SK-N-SH treated with all-trans-retinoic acid at 6 μM for 48 hours (cell line): Measurements from ENCODE around the gene SIGLEC6.

Source experiments
- ATAC-seq: fragments of 200-7000 bp; cut with Tn5 transposase; 3 replicates; pipeline ENCODE4 v1.9.1; 2020; ENCODE audit warnings: mild to moderate bottlenecking, moderate library complexity
- ARNTL ChIP-seq: fragments of 450-650 bp; formaldehyde crosslinking; IDR thresholded peaks from 2 replicates; pipeline ENCODE4 v1.5.0; 2020; ENCODE audit warnings: low read depth, mild to moderate bottlenecking, moderate library complexity, borderline replicate concordance
- BACH2 ChIP-seq: fragments of 250-450 bp; sonication (Bioruptor Pico); IDR thresholded peaks from 2 replicates; pipeline ENCODE4 v1.9.0; 2021; ENCODE audit warnings: mild to moderate bottlenecking, borderline replicate concordance
- CSDC2 ChIP-seq: fragments of 250-450 bp; sonication (Bioruptor Pico); IDR thresholded peaks from 2 replicates; pipeline ENCODE4 v1.5.0; 2020; ENCODE audit warnings: mild to moderate bottlenecking, moderate library complexity
- CSRNP3 ChIP-seq: fragments of 250-450 bp; sonication (Bioruptor Pico); IDR thresholded peaks from 2 replicates; pipeline ENCODE4 v1.5.1; 2021; ENCODE audit warnings: mild to moderate bottlenecking, moderate library complexity
- ESRRG ChIP-seq: fragments of 250-450 bp; sonication (Bioruptor Pico); IDR thresholded peaks from 2 replicates; pipeline ENCODE4 v1.6.1; 2021; ENCODE audit warnings: mild to moderate bottlenecking
- GLIS3 ChIP-seq: fragments of 250-450 bp; sonication (Bioruptor Pico); IDR thresholded peaks from 2 replicates; pipeline ENCODE4 v1.5.0; 2020; ENCODE audit warnings: mild to moderate bottlenecking, moderate library complexity
- ISL1 ChIP-seq: fragments of 250-450 bp; sonication (Bioruptor Pico); IDR thresholded peaks from 2 replicates; pipeline ENCODE4 v2.1.2; 2022; ENCODE audit warnings: mild to moderate bottlenecking, moderate library complexity
- OSR1 ChIP-seq: fragments of 250-450 bp; sonication (Bioruptor Pico); IDR thresholded peaks from 2 replicates; pipeline ENCODE4 v1.8.0; 2022; ENCODE audit warnings: moderate library complexity, mild to moderate bottlenecking, inconsistent platforms
- PATZ1 ChIP-seq: fragments of 250-450 bp; sonication (Bioruptor Pico); IDR thresholded peaks from 2 replicates; pipeline ENCODE4 v1.8.0; 2020; ENCODE audit warnings: mild to moderate bottlenecking, moderate library complexity, borderline replicate concordance
- PPARA ChIP-seq: fragments of 250-450 bp; sonication (Bioruptor Pico); IDR thresholded peaks from 2 replicates; pipeline ENCODE4 v1.5.0; 2020; ENCODE audit warnings: mild to moderate bottlenecking, borderline replicate concordance
- RARB ChIP-seq: fragments of 250-450 bp; sonication (Bioruptor Pico); IDR thresholded peaks from 2 replicates; pipeline ENCODE4 v1.8.0; 2021; ENCODE audit warnings: mild to moderate bottlenecking, moderate library complexity
- SNAI2 ChIP-seq: fragments of 250-450 bp; sonication (Bioruptor Pico); IDR thresholded peaks from 2 replicates; pipeline ENCODE4 v1.5.0; 2020; ENCODE audit warnings: mild to moderate bottlenecking, moderate library complexity
- TCF4 ChIP-seq: fragments of 250-450 bp; sonication (Bioruptor Pico); IDR thresholded peaks from 2 replicates; pipeline ENCODE4 v1.8.0; 2021; ENCODE audit warnings: mild to moderate bottlenecking, moderate library complexity, borderline replicate concordance
- TOX ChIP-seq: fragments of 250-450 bp; sonication (Bioruptor Pico); IDR thresholded peaks from 2 replicates; pipeline ENCODE4 v1.8.0; 2021; ENCODE audit warnings: mild to moderate bottlenecking, moderate library complexity, borderline replicate concordance
- ZC3H10 ChIP-seq: fragments of 250-450 bp; sonication (Bioruptor Pico); IDR thresholded peaks from 2 replicates; pipeline ENCODE4 v1.5.1; 2021; ENCODE audit warnings: mild to moderate bottlenecking, moderate library complexity
- ZFP3 ChIP-seq: fragments of 250-450 bp; sonication (Bioruptor Pico); IDR thresholded peaks from 2 replicates; pipeline ENCODE4 v1.5.0; 2020; ENCODE audit warnings: mild to moderate bottlenecking, moderate library complexity
- ZFP30 ChIP-seq: fragments of 450-650 bp; formaldehyde crosslinking; IDR thresholded peaks from 2 replicates; pipeline ENCODE4 v1.5.0; 2022; ENCODE audit warnings: mild to moderate bottlenecking, moderate library complexity
- ZNF565 ChIP-seq: fragments of 450-650 bp; formaldehyde crosslinking; conservative IDR thresholded peaks from 2 replicates; pipeline ENCODE4 v1.5.0; 2020; ENCODE audit warnings: low read depth, mild to moderate bottlenecking, moderate library complexity
- ZNF70 ChIP-seq: fragments of 450-650 bp; formaldehyde crosslinking; IDR thresholded peaks from 2 replicates; pipeline ENCODE4 v1.5.0; 2020; ENCODE audit warnings: mild to moderate bottlenecking, moderate library complexity
- ZNF8 ChIP-seq: fragments of 450-650 bp; formaldehyde crosslinking; IDR thresholded peaks from 2 replicates; pipeline ENCODE4 v1.5.0; 2020; ENCODE audit warnings: mild to moderate bottlenecking, moderate library complexity
- TF ChIP-seq, protein P1 (sequence below): fragments of 250-450 bp; sonication (Bioruptor Pico); IDR thresholded peaks from 2 replicates; pipeline ENCODE4 v1.8.0; 2021; ENCODE audit warnings: low read depth, mild to moderate bottlenecking, moderate library complexity, borderline replicate concordance
- TF ChIP-seq, protein P2 (sequence below): fragments of 250-450 bp; sonication (Bioruptor Pico); IDR thresholded peaks from 2 replicates; pipeline ENCODE4 v1.5.0; 2020; ENCODE audit warnings: mild to moderate bottlenecking, moderate library complexity
- TF ChIP-seq, protein P3 (sequence below): fragments of 250-450 bp; sonication (Bioruptor Pico); IDR thresholded peaks from 2 replicates; pipeline ENCODE4 v1.5.1; 2020; ENCODE audit warnings: low read depth, mild to moderate bottlenecking, moderate library complexity

The SIGLEC6 gene

DNA sequence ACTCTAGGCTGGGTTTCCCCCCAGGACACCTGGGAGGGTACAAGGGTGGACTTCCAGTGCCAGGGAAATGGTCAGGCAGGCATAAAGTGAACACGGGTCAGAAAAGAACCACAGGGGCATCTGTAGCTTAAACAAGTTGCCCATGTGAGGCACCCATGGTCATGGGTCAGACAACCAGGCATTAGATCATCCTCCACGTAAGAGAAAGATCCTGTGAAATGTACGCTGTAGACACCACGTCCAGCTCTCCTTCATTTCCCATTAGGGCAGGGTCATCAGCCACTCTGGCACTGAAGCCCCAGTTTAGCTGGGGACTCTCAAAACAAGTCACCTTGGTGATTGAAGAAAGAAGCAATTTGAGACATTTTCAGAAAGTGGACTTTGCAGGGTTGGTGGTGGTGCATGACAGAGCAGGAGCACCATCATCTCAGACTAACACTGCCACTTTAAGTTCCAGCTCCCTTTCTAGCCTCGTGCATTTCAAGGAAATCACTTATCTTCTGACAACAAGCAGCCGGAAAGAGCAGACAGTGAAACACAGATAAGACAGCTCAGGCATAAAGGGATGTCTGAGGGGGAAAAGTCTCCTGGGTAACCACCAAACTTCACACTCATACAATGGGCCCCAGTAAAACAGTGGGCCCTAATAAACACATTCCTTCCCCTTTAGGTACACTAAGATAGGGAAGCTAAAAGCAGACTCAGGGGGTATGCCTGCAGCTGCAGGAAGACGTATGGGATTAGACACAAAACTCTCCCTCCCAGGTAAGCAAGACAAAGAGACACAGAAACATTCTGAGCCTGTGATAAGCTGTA, 16.1 kb upstream of the SIGLEC6 start:
- no peak for TF ChIP-seq SNAI2 (CRISPR knock-in tag)
- TF ChIP-seq PATZ1 = no peak
- TF ChIP-seq CSDC2 (CRISPR knock-in tag) = no peak
- TF ChIP-seq ISL1 = no peak
- TF ChIP-seq ZC3H10 = no peak
- TF ChIP-seq, protein P1, sequence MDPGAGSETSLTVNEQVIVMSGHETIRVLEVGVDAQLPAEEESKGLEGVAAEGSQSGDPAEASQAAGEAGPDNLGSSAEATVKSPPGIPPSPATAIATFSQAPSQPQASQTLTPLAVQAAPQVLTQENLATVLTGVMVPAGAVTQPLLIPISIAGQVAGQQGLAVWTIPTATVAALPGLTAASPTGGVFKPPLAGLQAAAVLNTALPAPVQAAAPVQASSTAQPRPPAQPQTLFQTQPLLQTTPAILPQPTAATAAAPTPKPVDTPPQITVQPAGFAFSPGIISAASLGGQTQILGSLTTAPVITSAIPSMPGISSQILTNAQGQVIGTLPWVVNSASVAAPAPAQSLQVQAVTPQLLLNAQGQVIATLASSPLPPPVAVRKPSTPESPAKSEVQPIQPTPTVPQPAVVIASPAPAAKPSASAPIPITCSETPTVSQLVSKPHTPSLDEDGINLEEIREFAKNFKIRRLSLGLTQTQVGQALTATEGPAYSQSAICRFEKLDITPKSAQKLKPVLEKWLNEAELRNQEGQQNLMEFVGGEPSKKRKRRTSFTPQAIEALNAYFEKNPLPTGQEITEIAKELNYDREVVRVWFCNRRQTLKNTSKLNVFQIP (CRISPR knock-in tag) = no peak
- no peak for TF ChIP-seq ESRRG
- TF ChIP-seq TOX = no peak
- TF ChIP-seq ZNF565 = no peak
- TF ChIP-seq ZFP30 (CRISPR knock-in tag) = no peak
- no peak for TF ChIP-seq ZNF8 (CRISPR knock-in tag)
- no peak for TF ChIP-seq TCF4 (CRISPR knock-in tag)
- no peak for TF ChIP-seq PPARA (CRISPR knock-in tag)
- TF ChIP-seq CSRNP3 (CRISPR knock-in tag) = no peak
- TF ChIP-seq, protein P2, sequence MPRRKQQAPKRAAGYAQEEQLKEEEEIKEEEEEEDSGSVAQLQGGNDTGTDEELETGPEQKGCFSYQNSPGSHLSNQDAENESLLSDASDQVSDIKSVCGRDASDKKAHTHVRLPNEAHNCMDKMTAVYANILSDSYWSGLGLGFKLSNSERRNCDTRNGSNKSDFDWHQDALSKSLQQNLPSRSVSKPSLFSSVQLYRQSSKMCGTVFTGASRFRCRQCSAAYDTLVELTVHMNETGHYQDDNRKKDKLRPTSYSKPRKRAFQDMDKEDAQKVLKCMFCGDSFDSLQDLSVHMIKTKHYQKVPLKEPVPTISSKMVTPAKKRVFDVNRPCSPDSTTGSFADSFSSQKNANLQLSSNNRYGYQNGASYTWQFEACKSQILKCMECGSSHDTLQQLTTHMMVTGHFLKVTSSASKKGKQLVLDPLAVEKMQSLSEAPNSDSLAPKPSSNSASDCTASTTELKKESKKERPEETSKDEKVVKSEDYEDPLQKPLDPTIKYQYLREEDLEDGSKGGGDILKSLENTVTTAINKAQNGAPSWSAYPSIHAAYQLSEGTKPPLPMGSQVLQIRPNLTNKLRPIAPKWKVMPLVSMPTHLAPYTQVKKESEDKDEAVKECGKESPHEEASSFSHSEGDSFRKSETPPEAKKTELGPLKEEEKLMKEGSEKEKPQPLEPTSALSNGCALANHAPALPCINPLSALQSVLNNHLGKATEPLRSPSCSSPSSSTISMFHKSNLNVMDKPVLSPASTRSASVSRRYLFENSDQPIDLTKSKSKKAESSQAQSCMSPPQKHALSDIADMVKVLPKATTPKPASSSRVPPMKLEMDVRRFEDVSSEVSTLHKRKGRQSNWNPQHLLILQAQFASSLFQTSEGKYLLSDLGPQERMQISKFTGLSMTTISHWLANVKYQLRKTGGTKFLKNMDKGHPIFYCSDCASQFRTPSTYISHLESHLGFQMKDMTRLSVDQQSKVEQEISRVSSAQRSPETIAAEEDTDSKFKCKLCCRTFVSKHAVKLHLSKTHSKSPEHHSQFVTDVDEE (CRISPR knock-in tag) = no peak
- ATAC-seq = no peak

DNA sequence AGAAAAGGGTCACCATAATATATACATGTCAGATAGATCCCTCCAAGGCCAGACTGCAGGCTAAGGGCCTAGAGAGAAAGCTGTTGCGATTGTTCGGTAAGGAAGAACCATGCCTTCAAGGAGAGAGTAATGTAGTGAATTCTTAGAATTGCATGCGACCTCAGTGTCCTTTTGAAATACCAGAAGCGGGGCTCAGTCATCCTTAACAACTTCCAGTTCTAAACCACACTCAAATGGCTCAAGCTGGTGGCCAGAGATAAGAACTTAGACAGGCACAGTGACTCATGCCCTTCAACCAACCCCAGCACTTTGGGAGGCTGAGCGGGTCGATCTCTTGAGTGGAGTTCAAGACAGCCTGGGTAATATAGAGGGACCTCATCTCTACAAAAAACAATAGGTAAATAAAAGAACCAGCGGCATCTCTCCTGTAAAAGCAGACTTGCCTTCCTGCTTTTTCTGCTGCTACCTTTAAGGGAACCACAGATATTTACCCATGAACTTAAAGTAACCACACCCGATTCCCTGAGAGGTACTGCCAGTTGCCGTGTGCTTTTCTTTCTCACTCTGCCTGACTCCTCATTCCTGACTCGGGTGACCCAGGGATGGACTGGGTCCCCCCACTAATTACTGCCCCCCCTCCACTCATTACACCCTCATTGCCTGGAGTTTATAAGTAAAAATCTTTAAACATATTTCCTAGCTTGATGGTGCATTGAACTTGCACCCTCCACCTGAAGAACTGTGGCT, 15.4 kb upstream of the SIGLEC6 start:
- ATAC-seq = no peak
- no peak for TF ChIP-seq RARB (CRISPR knock-in tag)
- TF ChIP-seq, protein P1 (CRISPR knock-in tag) = no peak
- TF ChIP-seq SNAI2 (CRISPR knock-in tag) = no peak
- no peak for TF ChIP-seq TCF4 (CRISPR knock-in tag)
- no peak for TF ChIP-seq PATZ1
- TF ChIP-seq ISL1 = no peak
- TF ChIP-seq, protein P3, sequence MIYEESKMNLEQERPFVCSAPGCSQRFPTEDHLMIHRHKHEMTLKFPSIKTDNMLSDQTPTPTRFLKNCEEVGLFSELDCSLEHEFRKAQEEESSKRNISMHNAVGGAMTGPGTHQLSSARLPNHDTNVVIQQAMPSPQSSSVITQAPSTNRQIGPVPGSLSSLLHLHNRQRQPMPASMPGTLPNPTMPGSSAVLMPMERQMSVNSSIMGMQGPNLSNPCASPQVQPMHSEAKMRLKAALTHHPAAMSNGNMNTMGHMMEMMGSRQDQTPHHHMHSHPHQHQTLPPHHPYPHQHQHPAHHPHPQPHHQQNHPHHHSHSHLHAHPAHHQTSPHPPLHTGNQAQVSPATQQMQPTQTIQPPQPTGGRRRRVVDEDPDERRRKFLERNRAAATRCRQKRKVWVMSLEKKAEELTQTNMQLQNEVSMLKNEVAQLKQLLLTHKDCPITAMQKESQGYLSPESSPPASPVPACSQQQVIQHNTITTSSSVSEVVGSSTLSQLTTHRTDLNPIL = no peak
- no peak for TF ChIP-seq ESRRG
- no peak for TF ChIP-seq PPARA (CRISPR knock-in tag)
- no peak for TF ChIP-seq BACH2 (CRISPR knock-in tag)
- TF ChIP-seq OSR1 (CRISPR knock-in tag) = no peak
- TF ChIP-seq ZNF70 = no peak
- no peak for TF ChIP-seq ZFP30 (CRISPR knock-in tag)
- TF ChIP-seq ZFP3 = no peak
- TF ChIP-seq ARNTL (CRISPR knock-in tag) = no peak
- no peak for TF ChIP-seq ZNF565
- no peak for TF ChIP-seq GLIS3 (CRISPR knock-in tag)
